NCI-H2227 (cell line): ENCODE measurements around the gene VAMP2.

Experiments used
- DNase-seq: peaks from one replicate; lab custom pipeline; 2025; ENCODE audit not compliant: unreplicated experiment; lab: John Stamatoyannopoulos, UW

Gene VAMP2

GRCh38 chr17:8143581-8144400 is 19.0 kb downstream of the VAMP2 start:
- DNase-seq: no peak

DNA sequence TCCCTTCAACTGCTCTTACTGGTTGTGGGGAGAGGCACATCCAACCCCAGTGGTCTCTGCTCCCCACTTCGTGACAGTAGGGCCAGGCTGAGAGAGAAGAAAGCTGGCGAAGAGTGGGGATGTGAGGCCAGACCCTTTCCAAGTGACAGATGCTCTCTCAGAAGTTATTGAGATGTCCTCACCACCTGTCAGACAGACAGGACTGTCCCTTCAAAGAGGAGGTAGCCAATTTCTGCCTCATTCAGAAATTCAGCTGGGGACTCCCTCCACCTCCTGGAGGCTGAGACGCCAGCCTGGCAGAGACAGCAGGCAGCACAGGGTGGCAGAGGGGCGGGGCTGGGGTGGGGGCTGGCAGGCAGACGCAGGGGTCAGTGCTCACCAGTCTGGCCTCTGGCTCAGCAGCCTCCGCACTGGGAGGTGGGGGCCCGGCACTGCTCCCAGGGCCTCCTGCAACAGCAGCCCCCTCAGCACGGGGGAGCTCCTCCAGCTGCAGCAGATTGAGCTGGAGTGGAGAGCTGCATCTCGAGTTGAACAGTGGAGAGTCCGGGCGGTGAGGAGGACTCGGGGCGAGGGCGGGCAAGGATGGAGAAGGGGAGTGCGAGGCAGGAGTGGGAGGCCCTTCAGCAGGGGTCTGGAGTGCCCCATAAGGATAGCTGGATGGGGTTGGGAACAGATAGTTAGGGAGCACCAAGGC is 19.7 kb downstream of the VAMP2 start:
- DNase-seq: no peak

GRCh38 chr17:8142158-8142886 is 20.4 kb downstream of the VAMP2 start:
- DNase-seq: no peak

DNA sequence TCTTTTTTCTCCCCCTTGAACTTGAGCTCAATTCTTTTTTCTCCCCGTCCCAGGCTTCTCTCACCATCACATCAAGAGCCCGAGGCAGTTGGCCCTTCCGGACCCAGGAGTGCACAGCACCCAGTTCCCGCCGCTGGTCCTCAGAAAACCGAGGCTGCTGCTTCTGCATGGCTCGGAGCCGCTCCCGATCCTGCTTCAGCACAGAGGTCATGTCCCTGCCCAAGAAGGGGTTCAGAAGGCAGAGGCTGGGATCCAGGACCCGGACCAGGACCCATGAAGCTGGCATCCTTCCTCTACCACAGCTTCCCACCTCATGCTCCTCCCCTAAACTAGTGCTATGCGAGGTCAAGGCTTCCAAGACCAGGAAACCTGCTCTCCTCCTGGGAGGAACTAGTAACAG is 21.0 kb downstream of the VAMP2 start:
- DNase-seq: no peak

GRCh38 chr17:8141045-8141444 is 21.7 kb downstream of the VAMP2 start:
- DNase-seq: no peak

DNA sequence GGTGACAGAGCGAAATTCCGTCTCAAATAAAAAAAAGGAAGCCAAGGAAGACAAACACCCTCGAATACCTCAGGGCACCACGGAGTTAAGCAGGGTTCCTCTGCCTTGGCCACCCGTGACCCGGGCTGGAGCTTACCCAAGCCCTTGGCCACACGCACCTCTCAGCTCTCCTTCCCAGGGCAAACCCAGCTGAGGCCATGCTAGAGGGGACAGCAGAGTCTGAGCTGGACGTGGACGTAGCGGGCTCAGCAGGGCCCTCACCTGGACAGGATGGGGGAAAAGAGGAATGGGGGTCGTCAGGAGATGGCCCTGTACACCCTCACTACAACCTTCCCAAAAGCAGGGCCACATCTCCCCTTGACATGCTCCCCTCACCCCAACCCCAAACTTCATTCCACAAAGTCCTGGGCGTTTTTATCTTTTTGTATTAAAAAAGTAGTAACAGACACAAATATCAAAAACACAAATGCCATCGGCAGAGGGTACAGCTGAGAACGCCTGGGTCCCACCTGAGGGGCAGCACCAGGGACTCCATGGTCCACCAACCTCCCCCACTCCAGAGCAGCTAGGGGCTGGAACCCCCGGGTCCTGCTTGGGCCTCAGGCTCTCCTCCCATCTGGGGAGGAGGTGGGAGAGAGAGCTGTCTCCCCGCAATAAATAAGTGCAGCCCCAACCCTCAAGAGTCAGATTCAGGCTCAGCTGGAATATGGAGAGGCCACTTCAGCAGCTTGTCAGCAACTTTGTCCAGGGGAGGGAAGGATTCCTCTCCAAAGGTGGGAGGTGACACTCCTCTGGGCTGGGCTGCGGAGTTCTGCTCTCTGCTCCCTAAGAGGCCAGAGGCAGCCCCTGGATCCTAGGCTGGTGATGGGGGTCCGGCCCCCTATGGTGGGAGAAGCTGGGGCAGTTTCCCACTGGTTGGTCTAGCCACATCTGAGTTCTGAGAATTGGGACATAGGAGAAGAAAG is 22.4 kb downstream of the VAMP2 start:
- no peak for DNase-seq

DNA sequence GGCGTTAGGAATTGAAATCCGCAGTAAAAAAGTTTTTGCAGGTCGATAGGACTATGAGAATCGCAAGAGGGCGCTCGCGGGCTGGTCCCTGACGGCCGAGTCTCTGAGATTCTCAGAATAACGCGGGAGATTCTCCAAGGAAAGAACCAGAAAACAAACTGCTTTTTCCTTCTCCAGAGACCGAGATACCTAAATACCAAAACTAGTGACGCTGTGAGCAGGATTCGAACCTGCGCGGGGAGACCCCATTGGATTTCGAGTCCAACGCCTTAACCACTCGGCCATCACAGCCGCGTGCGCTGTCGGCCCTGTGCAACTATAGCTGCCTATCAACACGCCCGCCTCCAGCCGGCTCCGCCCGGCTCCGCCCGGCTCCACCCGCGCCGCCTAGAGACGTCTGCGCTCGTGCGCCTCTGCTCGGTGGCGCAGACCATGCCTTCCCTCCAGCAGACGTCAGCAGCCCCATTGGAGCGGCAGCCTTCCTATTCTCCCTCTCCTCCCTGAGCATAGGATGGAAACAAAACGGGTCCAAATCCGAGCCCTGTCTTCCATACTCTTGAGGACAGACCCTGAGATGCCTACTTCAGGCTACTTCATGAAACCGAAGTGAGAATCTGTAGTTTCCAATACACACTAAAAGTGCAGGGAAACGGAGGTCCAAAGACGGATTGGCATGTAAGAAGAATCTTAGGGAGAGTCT is 23.9 kb downstream of the VAMP2 start:
- DNase-seq: peak; percentile 97

GRCh38 chr17:8138374-8138671 is 24.4 kb downstream of the VAMP2 start:
- DNase-seq: no peak

DNA sequence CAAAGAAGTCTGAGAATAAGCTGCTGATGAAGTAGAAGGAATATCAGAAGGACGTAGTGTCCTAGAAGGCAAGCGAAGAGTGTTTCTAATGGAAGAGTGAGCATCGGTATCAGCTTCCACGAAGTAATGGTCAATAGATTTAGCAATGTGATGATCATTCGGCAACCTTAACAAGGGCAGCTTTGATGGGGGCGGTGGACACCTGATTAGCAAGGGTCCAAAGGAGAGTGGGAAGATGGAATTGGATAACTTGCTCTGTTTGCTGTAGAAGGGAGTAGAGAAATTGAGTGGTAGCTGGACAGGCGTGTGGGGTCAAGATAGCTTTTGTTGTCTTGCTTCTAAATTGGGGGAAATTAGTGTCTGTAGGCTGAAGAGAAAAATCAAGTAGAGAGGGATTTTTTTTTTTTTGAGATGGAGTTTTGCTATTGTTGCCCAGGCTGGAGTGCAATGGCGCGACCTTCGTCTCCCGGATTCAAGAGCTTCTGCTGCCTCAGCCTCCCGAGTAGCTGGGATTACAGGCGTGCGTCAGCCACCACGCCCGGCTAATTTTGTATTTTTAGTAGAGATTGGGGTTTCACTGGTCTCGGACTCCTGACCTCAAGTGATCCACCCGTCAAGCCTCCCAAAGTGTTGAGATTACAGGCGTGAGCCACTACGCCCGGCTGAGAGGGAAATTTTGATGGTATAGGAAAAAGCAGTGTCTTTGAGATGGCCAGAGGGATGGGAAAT is 24.9 kb downstream of the VAMP2 start:
- no peak for DNase-seq

- no peak for DNase-seq
These were observed 28.8 kb downstream of the VAMP2 start for GRCh38 chr17:8133941-8134340.

DNA sequence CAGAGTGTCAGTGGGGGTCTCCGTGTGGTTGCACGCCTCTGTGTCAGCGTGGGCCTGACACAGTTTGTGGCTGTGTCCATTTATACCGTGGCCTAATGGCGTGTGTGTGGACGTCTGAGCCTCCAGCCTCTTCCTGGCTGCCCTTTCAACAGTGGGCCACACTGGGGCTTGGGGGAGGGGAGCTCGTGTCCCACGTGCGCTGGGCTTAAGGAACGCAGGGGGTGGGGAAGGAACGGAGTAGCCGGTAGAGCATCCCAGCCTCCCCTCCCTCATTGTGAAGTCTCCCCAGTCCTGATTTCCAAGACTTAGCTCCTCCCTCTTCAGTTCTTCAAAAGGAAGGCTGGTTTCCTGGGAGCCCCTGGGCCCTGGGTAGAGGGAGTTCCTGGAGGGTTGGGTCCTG is 29.3 kb downstream of the VAMP2 start:
- DNase-seq: no peak

DNA sequence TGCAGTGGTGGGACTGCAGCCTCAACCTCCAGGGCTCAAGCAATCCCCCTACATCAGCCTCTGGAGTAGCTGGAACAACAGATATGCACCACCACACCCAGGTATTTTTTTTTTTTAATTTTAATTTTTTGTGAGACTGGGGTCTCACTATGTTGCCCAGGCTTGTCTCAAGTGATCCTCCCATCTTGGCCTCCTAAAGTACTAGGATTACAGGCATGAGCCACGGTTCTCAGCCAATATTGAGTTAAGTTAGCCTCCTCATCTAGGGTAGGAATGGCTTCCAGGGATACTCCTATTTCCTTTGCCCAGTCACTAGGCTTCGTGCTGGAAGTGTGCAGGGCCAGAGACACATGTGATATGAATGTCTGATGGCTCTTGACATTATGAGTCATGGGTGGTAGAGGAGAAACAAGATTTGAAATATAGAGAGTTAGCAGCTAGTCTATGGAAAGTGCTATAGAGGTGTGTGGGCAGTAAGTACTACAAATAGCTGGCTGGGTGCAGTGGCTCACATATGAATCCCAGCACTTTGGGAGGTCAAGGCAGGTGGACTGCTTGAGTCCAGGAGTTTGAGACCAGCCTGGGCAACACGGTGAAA is 30.8 kb downstream of the VAMP2 start:
- no peak for DNase-seq

- no peak for DNase-seq
These were observed 34.5 kb downstream of the VAMP2 start for GRCh38 chr17:8128125-8128784.

GRCh38 chr17:8126491-8127066 is 36.2 kb downstream of the VAMP2 start:
- DNase-seq: peak; percentile 55

DNA sequence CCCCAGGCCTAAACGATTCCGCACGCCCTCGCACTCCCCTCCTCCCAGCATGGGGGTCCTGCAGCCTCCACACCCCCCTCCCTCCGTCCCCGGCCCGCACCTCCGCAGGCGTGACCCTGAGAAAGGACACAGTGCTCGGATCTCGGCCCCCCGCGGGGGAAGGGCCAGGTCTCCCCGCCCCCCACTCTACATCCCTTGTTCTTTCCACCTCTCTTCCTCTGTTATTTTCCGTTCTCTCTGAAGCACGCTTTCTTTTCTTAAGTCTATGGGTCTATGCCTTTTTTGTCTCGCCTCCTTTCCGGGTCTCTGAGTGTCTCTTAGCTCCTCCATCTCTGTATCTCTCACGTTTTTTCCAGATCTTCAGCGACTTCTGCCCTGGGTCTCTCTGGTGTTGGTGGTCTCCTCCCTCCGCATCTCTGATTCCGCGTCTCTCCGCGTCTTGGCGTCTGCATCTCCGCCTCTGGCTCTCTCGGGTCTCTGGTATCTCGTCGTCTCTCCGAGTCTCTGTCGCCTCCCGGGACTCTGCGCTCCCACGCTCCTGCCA is 36.7 kb downstream of the VAMP2 start:
- DNase-seq: peak; percentile 60

- peak; percentile 82 for DNase-seq
These were observed 37.4 kb downstream of the VAMP2 start for GRCh38 chr17:8125154-8125946.
